HEK293T (cell line): Measurements from ENCODE around the gene ESRRG.

Experiments
- CTCF ChIA-PET: fragments of 350-600 bp; formaldehyde crosslinking; extraction: SDS; loops from one replicate; lab custom pipeline; 2021; ENCODE audit warnings: antibody characterized with exemption, inconsistent platforms; lab: Yijun Ruan, JAX
- POLR2A ChIA-PET: fragments of 350-600 bp; formaldehyde crosslinking; extraction: SDS; loops from one replicate; lab custom pipeline; 2020; ENCODE audit warnings: antibody characterized with exemption, inconsistent platforms; lab: Yijun Ruan, JAX
- DNase-seq: peaks from one replicate; pipeline ENCODE4 v3.0.0; 2012; ENCODE audit warnings: mixed read lengths; ENCODE audit errors: extremely low spot score
- ARNT ChIP-seq: fragments of 450-650 bp; IDR thresholded peaks from 2 replicates; pipeline ENCODE4 v1.6.1; 2017; ENCODE audit warnings: mild to moderate bottlenecking
- BHLHE40 ChIP-seq: fragments of 450-650 bp; IDR thresholded peaks from 2 replicates; pipeline ENCODE4 v1.6.1; 2016; ENCODE audit warnings: mild to moderate bottlenecking, moderate library complexity, borderline replicate concordance
- CTBP1 ChIP-seq: fragments of 450-650 bp; IDR thresholded peaks from 2 replicates; pipeline ENCODE4 v1.6.1; 2016; ENCODE audit warnings: borderline replicate concordance
- ELF4 ChIP-seq: fragments of 450-650 bp; IDR thresholded peaks from 2 replicates; pipeline ENCODE4 v1.6.1; 2017; ENCODE audit warnings: antibody characterized with exemption
- FOXA1 ChIP-seq: fragments of 450-650 bp; IDR thresholded peaks from 2 replicates; pipeline ENCODE4 v1.6.1; 2016; ENCODE audit warnings: mild to moderate bottlenecking
- FOXK2 ChIP-seq: fragments of 450-650 bp; IDR thresholded peaks from 2 replicates; pipeline ENCODE4 v1.6.1; 2016; ENCODE audit warnings: mild to moderate bottlenecking
- FOXM1 ChIP-seq: fragments of 450-650 bp; IDR thresholded peaks from 2 replicates; pipeline ENCODE4 v1.6.1; 2017; ENCODE audit warnings: mild to moderate bottlenecking, borderline replicate concordance
- HDGF ChIP-seq: fragments of 450-650 bp; IDR thresholded peaks from 2 replicates; pipeline ENCODE4 v1.6.1; 2017; ENCODE audit warnings: antibody characterized with exemption, borderline replicate concordance
- L3MBTL2 ChIP-seq: fragments of 450-650 bp; conservative IDR thresholded peaks from 2 replicates; pipeline ENCODE4 v1.6.1; 2016; ENCODE audit warnings: mild to moderate bottlenecking
- LEF1 ChIP-seq: fragments of 450-650 bp; IDR thresholded peaks from 2 replicates; pipeline ENCODE4 v1.6.1; 2017; ENCODE audit warnings: mild to moderate bottlenecking, borderline replicate concordance
- NFRKB ChIP-seq: fragments of 450-650 bp; IDR thresholded peaks from 2 replicates; pipeline ENCODE4 v1.6.1; 2016; ENCODE audit warnings: mild to moderate bottlenecking, moderate library complexity
- SP1 ChIP-seq: fragments of 450-650 bp; IDR thresholded peaks from 2 replicates; pipeline ENCODE4 v1.6.1; 2017
- SUZ12 ChIP-seq: fragments of 450-650 bp; IDR thresholded peaks from 2 replicates; pipeline ENCODE4 v1.6.1; 2016; ENCODE audit warnings: mild to moderate bottlenecking
- TARDBP ChIP-seq: fragments of 450-650 bp; IDR thresholded peaks from 2 replicates; pipeline ENCODE4 v1.6.1; 2016
- ZNF384 ChIP-seq: fragments of 450-650 bp; IDR thresholded peaks from 2 replicates; pipeline ENCODE4 v1.6.1; 2016
- TF ChIP-seq, protein P1 (sequence below): fragments of 450-650 bp; IDR thresholded peaks from 2 replicates; pipeline ENCODE4 v1.6.1; 2016

Gene ESRRG

DNA sequence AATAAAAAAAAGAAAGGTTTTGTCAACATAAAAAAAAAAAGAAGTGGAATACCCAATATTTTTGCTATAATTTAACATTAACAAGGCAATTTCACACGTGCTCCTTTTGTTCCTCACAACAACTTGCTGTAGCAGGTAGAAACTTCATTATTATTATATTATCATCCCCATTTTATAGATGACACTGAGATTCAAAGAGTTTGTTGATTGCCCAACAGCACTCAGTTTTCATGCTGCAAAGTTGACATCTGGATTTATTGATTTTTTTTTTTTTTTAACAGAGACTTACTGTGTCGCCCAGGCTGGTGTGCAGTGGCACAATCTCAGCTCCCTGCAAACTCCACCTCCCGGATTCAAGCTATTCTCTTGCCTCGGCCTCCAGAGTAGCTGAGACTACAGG, 8.9 kb upstream of the ESRRG start:
- CTCF ChIA-PET, result interaction anchor here (1.0 kb wide), 1 partner anchor 10 kb away, joined by 3 read pairs; no protein-coding TSS in a partner anchor
- POLR2A ChIA-PET, result no interaction called here
- TF ChIP-seq NFRKB (no peak), SUZ12 (no peak), TARDBP (no peak), FOXK2 (no peak), HDGF (no peak), ELF4 (no peak), FOXA1 (no peak), FOXM1 (no peak)
- no peak for DNase-seq

DNA sequence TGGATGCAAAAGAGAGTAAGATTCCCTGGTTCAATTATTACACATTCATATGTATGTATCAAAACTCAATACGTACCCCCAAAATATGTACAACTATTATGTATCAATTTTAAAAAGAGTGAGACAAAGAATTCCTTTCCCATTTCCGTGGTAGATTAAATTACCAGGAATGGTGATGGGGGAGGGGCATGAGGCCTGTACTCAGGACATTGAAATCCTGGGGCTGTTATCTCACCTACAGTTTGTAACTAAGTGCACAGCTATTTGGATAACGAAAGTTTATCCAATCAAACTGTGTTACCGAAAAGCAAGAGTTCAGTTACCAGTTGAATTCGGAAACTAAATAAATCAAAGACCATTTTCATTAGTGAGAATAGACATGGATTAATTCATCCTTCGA, 8.3 kb upstream of the ESRRG start:
- ChIA-PET CTCF (no interaction called here), POLR2A (no interaction called here)
- TF ChIP-seq L3MBTL2 (no peak), FOXA1 (no peak), TARDBP (no peak), FOXK2 (no peak), ELF4 (no peak), ARNT (no peak), LEF1 (no peak), FOXM1 (no peak), HDGF (no peak), BHLHE40 (no peak), SP1 (no peak), SUZ12 (no peak), NFRKB (no peak), CTBP1 (no peak), ZNF384 (no peak)
- TF ChIP-seq, protein P1, sequence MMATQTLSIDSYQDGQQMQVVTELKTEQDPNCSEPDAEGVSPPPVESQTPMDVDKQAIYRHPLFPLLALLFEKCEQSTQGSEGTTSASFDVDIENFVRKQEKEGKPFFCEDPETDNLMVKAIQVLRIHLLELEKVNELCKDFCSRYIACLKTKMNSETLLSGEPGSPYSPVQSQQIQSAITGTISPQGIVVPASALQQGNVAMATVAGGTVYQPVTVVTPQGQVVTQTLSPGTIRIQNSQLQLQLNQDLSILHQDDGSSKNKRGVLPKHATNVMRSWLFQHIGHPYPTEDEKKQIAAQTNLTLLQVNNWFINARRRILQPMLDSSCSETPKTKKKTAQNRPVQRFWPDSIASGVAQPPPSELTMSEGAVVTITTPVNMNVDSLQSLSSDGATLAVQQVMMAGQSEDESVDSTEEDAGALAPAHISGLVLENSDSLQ, result no peak
- DNase-seq, result no peak

DNA sequence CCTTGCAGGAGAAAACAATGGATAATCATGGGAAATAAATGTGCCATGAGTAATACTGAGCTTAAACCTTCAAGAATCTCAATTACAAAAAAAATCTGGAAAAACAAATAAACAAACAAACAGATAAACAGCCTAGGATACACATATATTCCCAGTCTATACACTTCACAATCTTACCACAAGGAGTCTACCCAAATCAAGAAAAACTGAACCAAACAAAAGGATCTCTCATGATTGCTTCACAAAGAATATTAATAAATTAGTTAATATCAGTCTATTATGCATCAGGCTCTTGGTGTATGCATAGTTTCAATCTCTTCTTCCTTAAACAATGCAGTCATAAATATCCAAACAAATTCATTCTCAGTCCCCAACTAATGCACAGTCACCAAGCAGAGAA, 3.2 kb upstream of the ESRRG start:
- no peak for DNase-seq
- TF ChIP-seq ARNT (no peak), LEF1 (no peak), FOXA1 (no peak), L3MBTL2 (no peak), HDGF (no peak), FOXM1 (no peak), ZNF384 (no peak), BHLHE40 (no peak), FOXK2 (no peak), SUZ12 (no peak), NFRKB (no peak), ELF4 (no peak), CTBP1 (no peak), SP1 (no peak), TARDBP (no peak)
- TF ChIP-seq, protein P1, result no peak
- ChIA-PET POLR2A (no interaction called here), CTCF (no interaction called here)

DNA sequence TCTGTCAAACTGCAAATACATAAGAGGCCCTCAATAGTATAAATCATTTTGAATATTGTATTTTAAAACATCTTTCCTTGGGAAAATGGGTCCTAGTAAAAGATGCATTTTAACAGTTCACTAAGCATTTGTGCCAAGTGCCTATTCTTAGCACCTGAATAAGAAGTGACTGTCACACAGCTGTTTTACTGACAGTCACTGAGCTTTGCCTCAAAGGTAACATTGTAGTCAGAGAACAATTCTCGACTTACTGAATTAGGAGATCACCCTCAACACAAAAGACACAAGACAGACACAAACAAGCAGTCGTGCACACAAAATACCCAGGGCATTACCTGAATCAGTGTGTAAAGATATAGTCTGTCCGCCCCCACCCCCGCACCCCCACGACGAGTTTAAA, 408 bp downstream of the ESRRG start:
- ChIA-PET CTCF (no interaction called here), POLR2A (interaction anchor here (0.6 to 1.3 kb wide), 2 partner anchors 122 to 934 kb away, joined by 3 to 4 read pairs; no protein-coding TSS in a partner anchor)
- DNase-seq, result no peak
- TF ChIP-seq BHLHE40 (no peak), ELF4 (no peak), HDGF (no peak), FOXM1 (no peak), FOXK2 (no peak), LEF1 (no peak), NFRKB (no peak), CTBP1 (no peak), TARDBP (no peak), ZNF384 (no peak), ARNT (no peak), L3MBTL2 (no peak)
- TF ChIP-seq, protein P1, result no peak

DNA sequence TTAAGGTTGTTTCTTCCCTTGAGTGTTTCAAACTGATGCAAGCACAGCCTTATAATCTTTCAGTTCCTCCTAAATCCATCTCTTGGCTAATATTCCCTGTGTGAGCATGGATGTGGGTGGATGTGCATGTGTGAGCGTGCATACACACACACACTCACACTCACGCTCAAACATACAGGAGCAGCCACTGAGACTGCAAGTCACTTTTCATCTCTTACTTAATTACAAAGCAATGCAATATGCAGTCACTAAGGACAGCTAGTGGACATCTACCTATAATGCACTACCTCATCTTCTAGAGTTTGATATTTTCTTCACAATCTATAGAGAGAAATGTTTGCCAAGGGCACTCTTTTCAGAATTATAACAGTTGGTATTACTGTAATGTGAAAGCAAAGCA, 1.4 kb downstream of the ESRRG start:
- POLR2A ChIA-PET, result interaction anchor here (1.3 kb wide), 1 partner anchor 121 kb away, joined by 4 read pairs; no protein-coding TSS in a partner anchor
- no peak for TF ChIP-seq FOXK2
- TF ChIP-seq, protein P1, result no peak
- no peak for TF ChIP-seq ARNT
- TF ChIP-seq FOXM1, result no peak
- TF ChIP-seq CTBP1, result no peak
- no peak for TF ChIP-seq HDGF
- no peak for TF ChIP-seq L3MBTL2
- no peak for TF ChIP-seq BHLHE40
- no peak for TF ChIP-seq SUZ12
- no peak for TF ChIP-seq ELF4
- TF ChIP-seq TARDBP, result no peak
- TF ChIP-seq ZNF384, result no peak
- no peak for TF ChIP-seq LEF1
- no peak for TF ChIP-seq NFRKB
- TF ChIP-seq FOXA1, result no peak
- no peak for TF ChIP-seq SP1
- CTCF ChIA-PET, result interaction anchor here (0.6 kb wide), 1 partner anchor 1467 kb away, joined by 3 read pairs; no protein-coding TSS in a partner anchor
- DNase-seq, result no peak
